ENCODE measurements around the gene ARMC12.
"Not testable (repeated sequence)": the region's sequence is repeated elsewhere in the genome, so short reads cannot be mapped to it uniquely, and the experiment has no call there.

Gene ARMC12

DNA sequence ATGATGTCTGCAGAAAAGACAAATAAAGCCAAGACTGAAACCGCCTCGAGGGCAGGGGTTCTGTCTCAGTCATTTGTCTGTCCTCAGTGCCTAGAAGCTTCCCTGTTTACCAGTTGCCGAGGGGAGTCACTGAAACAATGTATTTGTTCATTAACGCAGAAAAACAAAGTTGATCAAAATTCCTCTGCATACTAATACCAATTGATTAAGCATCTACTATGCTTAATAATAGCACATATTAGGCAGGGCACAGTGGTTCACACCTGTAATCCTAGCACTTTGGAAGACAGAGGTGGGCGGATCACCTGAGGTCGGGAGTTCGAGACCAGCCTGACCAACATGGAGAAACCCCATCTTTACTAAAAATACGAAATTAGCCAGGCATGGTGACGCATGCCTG is 46.3 kb upstream of the ARMC12 start:
- Histone ChIP-seq H3K4me2 (no peak overlapping the region), H3K4me1 (ENCODE audit: low read depth, poor library complexity, severe bottlenecking) (peaks cover 20% of the 10 kb centered on the region), H3K27me3 (ENCODE audit: insufficient read depth, low read depth) (no peaks in the 10 kb centered on the region), H3K9ac (no peak overlapping the region), H3K27ac (no peak overlapping the region), H2AFZ (ENCODE audit: low read depth) (no peak overlapping the region), H3K4me3 (IDR thresholded peaks at IDR 0.05; ENCODE audit: insufficient read depth, low read depth, low read length) (no peak overlapping the region), H3K36me3 (ENCODE audit: insufficient read depth) (no peaks in the 10 kb centered on the region), H3K79me2 (ENCODE audit: insufficient read depth, low read depth) (peaks cover 29% of the 10 kb centered on the region), H4K20me1 (ENCODE audit: insufficient read depth) (peaks cover 5% of the 10 kb centered on the region)
- TF ChIP-seq, protein P1, sequence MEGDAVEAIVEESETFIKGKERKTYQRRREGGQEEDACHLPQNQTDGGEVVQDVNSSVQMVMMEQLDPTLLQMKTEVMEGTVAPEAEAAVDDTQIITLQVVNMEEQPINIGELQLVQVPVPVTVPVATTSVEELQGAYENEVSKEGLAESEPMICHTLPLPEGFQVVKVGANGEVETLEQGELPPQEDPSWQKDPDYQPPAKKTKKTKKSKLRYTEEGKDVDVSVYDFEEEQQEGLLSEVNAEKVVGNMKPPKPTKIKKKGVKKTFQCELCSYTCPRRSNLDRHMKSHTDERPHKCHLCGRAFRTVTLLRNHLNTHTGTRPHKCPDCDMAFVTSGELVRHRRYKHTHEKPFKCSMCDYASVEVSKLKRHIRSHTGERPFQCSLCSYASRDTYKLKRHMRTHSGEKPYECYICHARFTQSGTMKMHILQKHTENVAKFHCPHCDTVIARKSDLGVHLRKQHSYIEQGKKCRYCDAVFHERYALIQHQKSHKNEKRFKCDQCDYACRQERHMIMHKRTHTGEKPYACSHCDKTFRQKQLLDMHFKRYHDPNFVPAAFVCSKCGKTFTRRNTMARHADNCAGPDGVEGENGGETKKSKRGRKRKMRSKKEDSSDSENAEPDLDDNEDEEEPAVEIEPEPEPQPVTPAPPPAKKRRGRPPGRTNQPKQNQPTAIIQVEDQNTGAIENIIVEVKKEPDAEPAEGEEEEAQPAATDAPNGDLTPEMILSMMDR (conservative IDR thresholded peaks at IDR 0.05; ENCODE audit: low read depth, low read length) = no peak

DNA sequence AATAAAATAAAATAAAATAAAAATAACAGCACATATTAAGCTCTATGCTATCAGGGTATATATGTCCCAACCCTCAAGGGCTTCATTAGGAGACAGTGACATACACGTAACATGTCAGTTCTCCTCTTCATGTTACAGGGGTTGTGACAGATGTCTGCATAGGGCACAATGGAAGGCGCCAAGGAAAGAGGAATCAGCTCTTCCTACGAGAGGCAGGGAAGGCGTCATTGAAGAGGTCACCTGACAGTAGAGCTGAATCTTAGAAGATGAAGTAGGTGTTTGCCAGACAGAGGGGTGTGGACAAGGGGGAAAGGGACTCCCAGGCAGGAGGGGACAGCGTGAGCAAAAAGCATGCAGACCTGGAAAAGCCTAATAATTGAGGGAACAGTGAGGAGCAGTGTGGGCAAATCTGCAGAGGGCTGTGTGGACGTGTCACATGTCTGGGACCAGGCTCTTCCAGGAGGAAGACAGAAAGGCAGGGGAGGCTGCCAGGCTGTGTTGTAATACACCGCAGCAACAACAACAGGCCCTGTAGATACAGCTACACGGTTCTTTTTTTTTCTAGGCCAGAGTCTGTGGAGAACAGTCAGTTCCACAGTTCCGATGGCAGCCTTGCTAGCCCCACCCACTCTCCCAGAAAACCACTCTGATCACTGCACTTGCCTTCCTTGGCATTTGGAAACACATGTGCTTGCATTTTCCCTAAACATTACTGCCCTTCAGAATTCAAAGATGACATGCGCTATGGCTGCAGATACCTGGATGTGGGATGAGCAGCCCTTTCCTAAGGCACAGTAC is 45.6 kb upstream of the ARMC12 start:
- no peak overlapping the region for H3K4me2 ChIP-seq
- TF ChIP-seq, protein P1 (conservative IDR thresholded peaks at IDR 0.05; ENCODE audit: low read depth, low read length) = no peak
- H3K4me3 ChIP-seq (IDR thresholded peaks at IDR 0.05; ENCODE audit: insufficient read depth, low read depth, low read length) = no peak overlapping the region
- peaks cover 21% of the 10 kb centered on the region for H3K79me2 ChIP-seq (ENCODE audit: insufficient read depth, low read depth)
- H3K36me3 ChIP-seq (ENCODE audit: insufficient read depth) = no peaks in the 10 kb centered on the region
- H3K27me3 ChIP-seq (ENCODE audit: insufficient read depth, low read depth) = no peaks in the 10 kb centered on the region
- H3K27ac ChIP-seq = no peak overlapping the region
- peaks cover 12% of the 10 kb centered on the region for H3K4me1 ChIP-seq (ENCODE audit: low read depth, poor library complexity, severe bottlenecking)
- H4K20me1 ChIP-seq (ENCODE audit: insufficient read depth) = peaks cover 5% of the 10 kb centered on the region
- H3K9ac ChIP-seq = no peak overlapping the region
- no peak overlapping the region for H2AFZ ChIP-seq (ENCODE audit: low read depth)

- H4K20me1 ChIP-seq (ENCODE audit: insufficient read depth) = no peaks in the 10 kb centered on the region
- no peaks in the 10 kb centered on the region for H3K27me3 ChIP-seq (ENCODE audit: insufficient read depth, low read depth)
- H3K9ac ChIP-seq = no peak overlapping the region
- no peak overlapping the region for H3K27ac ChIP-seq
- H3K4me3 ChIP-seq (IDR thresholded peaks at IDR 0.05; ENCODE audit: insufficient read depth, low read depth, low read length) = no peak overlapping the region
- no peaks in the 10 kb centered on the region for H3K79me2 ChIP-seq (ENCODE audit: insufficient read depth, low read depth)
- H2AFZ ChIP-seq (ENCODE audit: low read depth) = no peak overlapping the region
- no peaks in the 10 kb centered on the region for H3K36me3 ChIP-seq (ENCODE audit: insufficient read depth)
- H3K4me1 ChIP-seq (ENCODE audit: low read depth, poor library complexity, severe bottlenecking) = peaks cover under 1% of the 10 kb centered on the region
- no peak overlapping the region for H3K4me2 ChIP-seq
- TF ChIP-seq, protein P1 (conservative IDR thresholded peaks at IDR 0.05; ENCODE audit: low read depth, low read length) = no peak
These were observed 42.4 kb upstream of the ARMC12 start for GRCh38 chr6:35694462-35694861.

DNA sequence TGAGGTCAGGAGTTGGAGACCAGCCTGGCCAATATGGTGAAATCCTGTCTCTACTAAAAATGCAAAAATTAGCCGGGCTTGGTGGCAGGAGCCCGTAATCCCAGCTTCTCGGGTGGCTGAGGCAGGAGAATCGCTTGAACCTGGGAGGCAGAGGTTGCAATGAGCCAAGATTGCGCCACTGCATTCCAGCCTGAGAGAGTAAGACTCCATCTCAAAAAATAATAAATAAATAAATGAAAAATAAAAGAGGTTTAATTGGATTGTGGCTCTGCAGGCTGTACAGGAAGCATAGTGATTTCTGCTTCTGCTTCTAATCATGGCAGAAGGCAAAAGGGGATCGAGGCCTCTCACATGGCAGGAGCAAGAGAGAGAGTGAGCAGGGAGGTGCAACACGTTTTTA is 38.4 kb upstream of the ARMC12 start:
- H3K27me3 ChIP-seq (ENCODE audit: insufficient read depth, low read depth); H3K27ac ChIP-seq; H3K36me3 ChIP-seq (ENCODE audit: insufficient read depth); H3K4me3 ChIP-seq (IDR thresholded peaks at IDR 0.05; ENCODE audit: insufficient read depth, low read depth, low read length); H3K79me2 ChIP-seq (ENCODE audit: insufficient read depth, low read depth); H3K4me1 ChIP-seq (ENCODE audit: low read depth, poor library complexity, severe bottlenecking); H2AFZ ChIP-seq (ENCODE audit: low read depth); H3K4me2 ChIP-seq; H4K20me1 ChIP-seq (ENCODE audit: insufficient read depth); H3K9ac ChIP-seq: not testable (repeated sequence)

DNA sequence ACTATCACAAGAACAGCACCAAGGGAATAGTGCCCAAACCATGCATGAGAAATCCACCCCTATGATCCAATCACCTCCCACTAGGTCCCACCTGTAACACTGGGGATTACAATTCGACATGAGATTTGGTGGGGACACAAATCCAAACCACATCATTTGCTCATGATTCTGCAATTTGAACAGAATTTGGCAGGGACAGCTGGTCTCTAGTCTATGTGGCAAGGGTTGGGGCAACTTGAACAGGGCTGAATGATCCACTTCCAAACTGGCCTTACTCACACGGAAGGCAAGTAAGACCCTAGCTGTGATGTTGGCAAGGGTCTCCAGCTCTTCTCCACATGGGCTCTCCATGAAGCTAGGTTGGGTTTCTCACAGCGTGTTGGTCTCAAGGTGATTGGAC is 38.0 kb upstream of the ARMC12 start:
- Histone ChIP-seq H3K4me1 (ENCODE audit: low read depth, poor library complexity, severe bottlenecking) (no peaks in the 10 kb centered on the region), H3K27me3 (ENCODE audit: insufficient read depth, low read depth) (no peaks in the 10 kb centered on the region), H3K4me2 (no peak overlapping the region), H2AFZ (ENCODE audit: low read depth) (no peak overlapping the region), H3K4me3 (IDR thresholded peaks at IDR 0.05; ENCODE audit: insufficient read depth, low read depth, low read length) (no peak overlapping the region), H3K27ac (no peak overlapping the region), H3K36me3 (ENCODE audit: insufficient read depth) (no peaks in the 10 kb centered on the region), H4K20me1 (ENCODE audit: insufficient read depth) (no peaks in the 10 kb centered on the region), H3K9ac (no peak overlapping the region), H3K79me2 (ENCODE audit: insufficient read depth, low read depth) (no peaks in the 10 kb centered on the region)
- TF ChIP-seq, protein P1 (conservative IDR thresholded peaks at IDR 0.05; ENCODE audit: low read depth, low read length) = no peak
